GM12878 (cell line): ENCODE measurements around the gene TBC1D5. TPM values are rescaled to one million over a fixed set of nuclear protein-coding genes. Genes with fewer than 3 reads are reported as not detected.
"Not testable (repeated sequence)": the region's sequence is repeated elsewhere in the genome, so short reads cannot be mapped to it uniquely, and the experiment has no call there.

Experiments used
- ATAC-seq: fragments of 200-7000 bp; cut with Tn5 transposase; 3 replicates; pipeline ENCODE4 v1.9.1; 2020; ENCODE audit warnings: mild to moderate bottlenecking, moderate library complexity
- BruUV-seq: library from RNA; stranded (reverse); fragments of 400-500 nt; replicated peaks from 2 replicates; lab custom pipeline; 2021; lab: Mats Ljungman, UMichigan
- CTCF ChIA-PET: fragments of 300-600 bp; sonication (Branson Sonifier 250); formaldehyde crosslinking; extraction: SDS; loops from one replicate; lab custom pipeline; 2021; ENCODE audit warnings: inconsistent platforms; lab: Yijun Ruan, JAX
- POLR2A ChIA-PET: fragments of 350-600 bp; formaldehyde crosslinking; extraction: SDS; loops from one replicate; lab custom pipeline; 2021; ENCODE audit warnings: inconsistent platforms; lab: Charles Lee
- RAD21 ChIA-PET: fragments of 300-600 bp; sonication (Branson Sonifier 250); formaldehyde crosslinking; loops from one replicate; lab custom pipeline; 2023; ENCODE audit warnings: antibody characterized with exemption; ENCODE audit not compliant: unreplicated experiment; lab: Charles Lee
- SMC1A ChIA-PET: fragments of 300-600 bp; sonication (Branson Sonifier 250); formaldehyde crosslinking; loops from one replicate; lab custom pipeline; 2023; ENCODE audit not compliant: unreplicated experiment, uncharacterized antibody; lab: Charles Lee
- DNase-seq: peaks from one replicate; pipeline ENCODE4 v3.0.0-alpha.2; 2011; ENCODE audit warnings: low read depth, low spot score
- FAIRE-seq: peaks from 3 replicates; lab custom pipeline; 2011; peaks lifted over from hg19 to GRCh38; lab: Jason Lieb, UNC
- H2AFZ ChIP-seq: 2 replicates; pipeline ENCODE4 v1.6.0; 2011; ENCODE audit warnings: low read depth, low read length, control low read depth; ENCODE audit not compliant: control insufficient read depth
- H3K27ac ChIP-seq: 2 replicates; pipeline ENCODE4 v1.5.1; 2011; ENCODE audit warnings: control low read depth; ENCODE audit not compliant: control insufficient read depth, insufficient read depth
- H3K27me3 ChIP-seq, 2 experiments: replicated peaks in 1 of 2; 2 replicates each; pipeline versions ENCODE4 v1.6.0 to v1.6.1; 2011; ENCODE audit warnings: low read length in 1 of 2; ENCODE audit not compliant: control insufficient read depth in 2 of 2, insufficient read depth in 2 of 2
- H3K36me3 ChIP-seq, 2 experiments: 2 replicates each; pipeline ENCODE4 v1.5.1; 2011; ENCODE audit warnings: low read length in 1 of 2; ENCODE audit not compliant: control insufficient read depth in 2 of 2, insufficient read depth in 2 of 2
- H3K4me1 ChIP-seq: 2 replicates; pipeline ENCODE4 v1.6.1; 2011; ENCODE audit warnings: mild to moderate bottlenecking, low read length, moderate library complexity, mixed read lengths; ENCODE audit not compliant: control insufficient read depth, insufficient read depth
- H3K4me2 ChIP-seq: 2 replicates; pipeline ENCODE4 v1.6.0; 2011; ENCODE audit warnings: control low read depth; ENCODE audit not compliant: control insufficient read depth, insufficient read depth
- H3K4me3 ChIP-seq: fragments of 200-600 bp; sonication (generic); 2 replicates; pipeline ENCODE4 v1.5.1; 2016
- H3K79me2 ChIP-seq: 2 replicates; pipeline ENCODE4 v1.6.0; 2011; ENCODE audit warnings: low read length; ENCODE audit not compliant: control insufficient read depth, insufficient read depth
- H3K9ac ChIP-seq: 2 replicates; pipeline ENCODE4 v1.8.0; 2011; ENCODE audit warnings: low read length, control low read depth, mixed read lengths; ENCODE audit not compliant: control insufficient read depth, insufficient read depth
- H3K9me3 ChIP-seq: replicated peaks from 3 replicates; pipeline ENCODE4 v1.5.1; 2011; ENCODE audit warnings: mild to moderate bottlenecking, low read length; ENCODE audit not compliant: control insufficient read depth, insufficient read depth
- H4K20me1 ChIP-seq: 2 replicates; pipeline ENCODE4 v1.6.0; 2011; ENCODE audit not compliant: control insufficient read depth, insufficient read depth
- ASH2L ChIP-seq: fragments of 300-600, 200-600 bp; sonication (generic); IDR thresholded peaks from 2 replicates; pipeline ENCODE4 v1.6.1; 2017; ENCODE audit warnings: low read depth, mild to moderate bottlenecking, borderline replicate concordance
- EED ChIP-seq: sonication (generic); IDR thresholded peaks from 2 replicates; pipeline ENCODE4 v1.6.1; 2016; ENCODE audit warnings: antibody characterized with exemption, low read depth
- HDAC6 ChIP-seq: fragments of 200-600 bp; sonication (generic); IDR thresholded peaks from one replicate; pipeline ENCODE4 v1.8.0; 2017; ENCODE audit warnings: antibody characterized with exemption; ENCODE audit not compliant: unreplicated experiment
- LARP7 ChIP-seq: fragments of 450-650 bp; IDR thresholded peaks from 2 replicates; pipeline ENCODE4 v1.6.1; 2017; ENCODE audit warnings: mild to moderate bottlenecking
- MYB ChIP-seq: fragments of 150-350 bp; IDR thresholded peaks from 2 replicates; pipeline ENCODE4 v1.6.1; 2014; ENCODE audit warnings: mild to moderate bottlenecking, low read depth, low read length, borderline replicate concordance
- NFIC ChIP-seq: IDR thresholded peaks from 2 replicates; pipeline ENCODE4 v1.6.1; 2012; ENCODE audit warnings: low read depth, mild to moderate bottlenecking, inconsistent platforms, low read length, moderate library complexity
- PRDM15 ChIP-seq: fragments of 450-650 bp; formaldehyde crosslinking; IDR thresholded peaks from 2 replicates; pipeline ENCODE4 v1.4.0; 2020; ENCODE audit warnings: mild to moderate bottlenecking, moderate library complexity
- RAD51 ChIP-seq: fragments of 450-650 bp; IDR thresholded peaks from 2 replicates; pipeline ENCODE4 v1.6.1; 2016; ENCODE audit warnings: moderate library complexity, mild to moderate bottlenecking, inconsistent platforms
- SMARCA5 ChIP-seq: fragments of 450-650 bp; IDR thresholded peaks from 2 replicates; pipeline ENCODE4 v1.6.1; 2017; ENCODE audit warnings: mild to moderate bottlenecking
- ZSCAN29 ChIP-seq: fragments of 450-650 bp; IDR thresholded peaks from 2 replicates; pipeline ENCODE4 v1.6.1; 2017; ENCODE audit warnings: mild to moderate bottlenecking, moderate library complexity
- WGBS: methylation state at CpG from one replicate; pipeline ENCODE4 v1.1.6; 2016; ENCODE audit warnings: low lambda C conversion rate; ENCODE audit not compliant: insufficient replicate concordance, insufficient coverage; ENCODE audit errors: missing lambda C conversion rate; 5-methylcytosine and 5-hydroxymethylcytosine counted together
- in situ Hi-C: fragments of 300-500 bp; cut with MboI; formaldehyde crosslinking; loops from 9 replicates; pipeline ENCODE4 v1.14.3; 2018; ENCODE audit warnings: mixed read lengths
- intact Hi-C: fragments of 100-400 bp; cut with micrococcal nuclease; formaldehyde crosslinking; loops from one replicate; pipeline ENCODE4 v1.14.2; 2022; ENCODE audit not compliant: unreplicated experiment
- polyA plus RNA-seq, 11 experiments: library from polyadenylated mRNA; depleted of rRNA in 4 of 11; unstranded in 6 of 11; stranded (reverse) in 5 of 11; fragments of >200 nt; fragmentation: Nextera tagmentation in 4 of 11; fragmentation: Illumina TruSeq in 1 of 11; extraction: Ambion mirVana in 4 of 11; extraction: Trizol in 1 of 11; gene quantifications; 1 replicate in 1 of 11; 2 replicates in 10 of 11; pipeline versions ENCODE4 v1.2.1 to v1.2.3, GENCODE V29; 2011 to 2016; ENCODE audit warnings: inconsistent platforms in 2 of 11, missing spikeins in 2 of 11, low read depth in 1 of 11
- total RNA-seq, 4 experiments: library from RNA; depleted of rRNA in 3 of 4; stranded (reverse); fragments of >200 nt in 3 of 4; fragmentation: Illumina TruSeq in 1 of 4; extraction: Trizol in 1 of 4; gene quantifications; 2 replicates each; pipeline versions ENCODE4 v1.2.1 to v1.2.3, GENCODE V29; 2013 to 2021
- TF ChIP-seq, protein P1 (sequence below): IDR thresholded peaks from 2 replicates; pipeline ENCODE4 v1.6.1; 2012; ENCODE audit warnings: low read length, inconsistent platforms

Gene TBC1D5
- total and polyA plus RNA-seq, 10 of the 15 experiments (the other 5 are each of a cell fraction or from before 2014, with no cell fraction given): 5.5 to 61.0 (median 43.8) TPM

DNA sequence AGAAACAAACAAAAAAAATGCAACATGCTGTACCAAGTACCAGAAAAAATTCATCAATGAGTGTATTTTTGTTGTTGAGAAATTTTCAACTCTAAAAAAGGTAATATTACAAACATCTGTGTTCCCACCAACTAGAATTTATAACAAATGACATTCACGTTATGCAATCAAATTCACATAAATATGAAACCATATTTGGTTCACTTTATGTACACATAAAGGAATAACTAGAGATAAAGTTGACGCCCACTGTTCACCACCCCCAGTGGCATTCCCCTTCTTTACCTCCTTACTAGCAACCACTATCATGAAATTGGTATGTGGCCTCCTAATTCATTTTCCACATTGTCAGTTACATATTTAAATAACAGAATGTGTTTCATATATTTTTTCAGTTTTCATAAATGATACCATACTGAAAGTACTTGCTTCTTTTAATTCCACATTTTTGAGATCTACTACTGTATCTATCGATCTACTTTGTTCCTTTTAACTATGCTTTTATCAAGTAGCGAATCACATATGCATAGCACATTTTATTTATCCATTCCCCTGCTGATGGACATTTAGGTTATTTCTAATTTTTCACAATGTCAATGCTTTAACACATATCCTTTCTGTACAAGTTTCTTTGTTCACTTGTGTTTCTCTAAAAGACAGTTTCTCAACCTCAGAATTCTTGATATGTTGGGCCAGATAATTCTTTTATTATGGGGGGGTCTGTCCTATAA, 34.5 kb downstream of the TBC1D5 start (continued):
- TF ChIP-seq PRDM15 (no peak), RAD51 (no peak), NFIC (no peak), HDAC6 (no peak), ZSCAN29 (no peak), LARP7 (no peak), ASH2L (no peak), MYB (no peak), EED (no peak), SMARCA5 (no peak)
- TF ChIP-seq, protein P1, sequence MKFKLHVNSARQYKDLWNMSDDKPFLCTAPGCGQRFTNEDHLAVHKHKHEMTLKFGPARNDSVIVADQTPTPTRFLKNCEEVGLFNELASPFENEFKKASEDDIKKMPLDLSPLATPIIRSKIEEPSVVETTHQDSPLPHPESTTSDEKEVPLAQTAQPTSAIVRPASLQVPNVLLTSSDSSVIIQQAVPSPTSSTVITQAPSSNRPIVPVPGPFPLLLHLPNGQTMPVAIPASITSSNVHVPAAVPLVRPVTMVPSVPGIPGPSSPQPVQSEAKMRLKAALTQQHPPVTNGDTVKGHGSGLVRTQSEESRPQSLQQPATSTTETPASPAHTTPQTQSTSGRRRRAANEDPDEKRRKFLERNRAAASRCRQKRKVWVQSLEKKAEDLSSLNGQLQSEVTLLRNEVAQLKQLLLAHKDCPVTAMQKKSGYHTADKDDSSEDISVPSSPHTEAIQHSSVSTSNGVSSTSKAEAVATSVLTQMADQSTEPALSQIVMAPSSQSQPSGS: no peak

DNA sequence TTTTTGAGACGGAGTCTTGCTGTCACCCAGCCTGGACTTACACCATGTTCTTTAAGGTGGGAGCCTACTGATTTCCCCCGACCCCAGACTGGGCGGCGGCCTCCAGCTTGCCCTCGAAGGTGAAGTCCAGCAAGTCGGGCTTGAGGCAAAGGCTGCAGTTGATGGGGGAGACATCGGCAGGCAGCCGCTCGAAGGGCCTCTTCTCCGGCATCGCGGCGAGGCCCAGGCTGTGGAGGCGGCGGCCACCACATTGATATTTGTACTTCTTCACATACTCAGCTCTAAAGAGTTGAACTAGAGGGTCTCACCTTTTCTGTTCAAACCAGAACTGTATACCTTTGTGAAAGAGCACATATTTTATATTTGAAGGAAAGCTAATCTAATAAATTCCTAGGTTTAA, 36.4 kb downstream of the TBC1D5 start:
- H3K79me2 ChIP-seq, H2AFZ ChIP-seq, intact Hi-C loops, ATAC-seq, FAIRE-seq, H3K9ac ChIP-seq, DNase-seq, POLR2A ChIA-PET, CTCF ChIA-PET, H3K4me3 ChIP-seq, H3K9me3 ChIP-seq, H3K4me1 ChIP-seq, H3K36me3 ChIP-seq, SMC1A ChIA-PET, in situ Hi-C loops, BruUV-seq, H3K4me2 ChIP-seq, H3K27ac ChIP-seq, H3K27me3 ChIP-seq, H4K20me1 ChIP-seq, RAD21 ChIA-PET: not testable (repeated sequence)
- WGBS: over 99% methylated on average over 15 of the region's 15 CpGs

DNA sequence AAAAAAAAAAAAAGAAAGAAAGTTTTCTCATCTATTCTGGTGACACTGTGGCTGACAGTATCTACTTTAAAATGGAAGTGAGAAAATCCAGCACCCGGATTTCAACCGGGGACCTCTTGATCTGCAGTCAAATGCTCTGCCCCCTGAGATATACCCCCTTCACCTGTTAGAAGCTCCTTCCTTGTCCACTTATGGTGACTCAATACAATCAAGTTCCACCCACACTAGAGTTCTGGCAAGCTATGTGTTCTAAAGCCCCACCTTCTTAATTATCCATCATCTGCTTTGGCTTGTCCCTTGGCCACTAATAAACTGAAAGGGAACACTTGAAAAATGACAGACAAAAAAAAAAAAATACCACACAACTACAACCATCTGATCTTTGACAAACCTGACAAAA, 42.6 kb downstream of the TBC1D5 start:
- BruUV-seq, DNase-seq, in situ Hi-C loops, H3K4me2 ChIP-seq, SMC1A ChIA-PET, intact Hi-C loops, POLR2A ChIA-PET, H3K36me3 ChIP-seq, H3K27ac ChIP-seq, H3K9me3 ChIP-seq, H4K20me1 ChIP-seq, H3K4me1 ChIP-seq, H3K27me3 ChIP-seq, FAIRE-seq, H3K79me2 ChIP-seq, H2AFZ ChIP-seq, H3K4me3 ChIP-seq, H3K9ac ChIP-seq, ATAC-seq: not testable (repeated sequence)
- ChIA-PET CTCF (interaction anchor here (0.7 to 0.8 kb wide), 2 partner anchors 13 to 55 kb away, joined by 3 read pairs; no protein-coding TSS in a partner anchor), RAD21 (interaction anchor here (0.7 kb wide), 1 partner anchor 128 kb away, joined by 3 read pairs; no protein-coding TSS in a partner anchor)
- WGBS: 90% methylated on average over 2 of the region's 2 CpGs
